K562 (cell line): ENCODE results near the gene KCND1. TPM values are rescaled to one million over a fixed set of nuclear protein-coding genes. Genes with fewer than 3 reads are reported as not detected.

Source experiments
- AFF4 ChIP-seq: sonication (generic); formaldehyde crosslinking; IDR thresholded peaks from 2 replicates; pipeline ENCODE4 v1.8.0; 2023; ENCODE audit warnings: mild to moderate bottlenecking, missing genetic modification reagents
- CREB1 ChIP-seq, 2 experiments: sonication (generic) in 1 of 2; formaldehyde crosslinking in 1 of 2; IDR thresholded peaks; 2 replicates each; pipeline versions ENCODE4 v1.6.1 to v1.8.0; 2012 to 2022; ENCODE audit warnings: inconsistent platforms in 1 of 2, mild to moderate bottlenecking in 1 of 2, missing genetic modification reagents in 1 of 2, moderate library complexity in 1 of 2
- CXXC5 ChIP-seq: fragments of 250-450 bp; sonication (Bioruptor Pico); IDR thresholded peaks from 2 replicates; pipeline ENCODE4 v1.8.0; 2022; ENCODE audit warnings: inconsistent platforms, mild to moderate bottlenecking, moderate library complexity
- DEAF1 ChIP-seq: fragments of 450-650 bp; formaldehyde crosslinking; IDR thresholded peaks from 2 replicates; pipeline ENCODE4 v1.4.0; 2020; ENCODE audit warnings: mild to moderate bottlenecking, moderate library complexity
- HDAC2 ChIP-seq: fragments of 450-650 bp; IDR thresholded peaks from 2 replicates; pipeline ENCODE4 v1.6.1; 2016; ENCODE audit warnings: mild to moderate bottlenecking
- NKRF ChIP-seq: fragments of 450-650 bp; IDR thresholded peaks from 2 replicates; pipeline ENCODE4 v1.6.1; 2016; ENCODE audit warnings: borderline replicate concordance
- PKNOX1 ChIP-seq: fragments of 450-650 bp; IDR thresholded peaks from 2 replicates; pipeline ENCODE4 v1.6.1; 2016
- SMAD4 ChIP-seq: fragments of 250-450 bp; sonication (Bioruptor Pico); conservative IDR thresholded peaks from 2 replicates; pipeline ENCODE4 v1.8.0; 2021; ENCODE audit warnings: inconsistent platforms, mild to moderate bottlenecking, moderate library complexity
- TCF3 ChIP-seq: sonication (generic); formaldehyde crosslinking; IDR thresholded peaks from 2 replicates; pipeline ENCODE4 v1.4.0; 2020; ENCODE audit warnings: mild to moderate bottlenecking, missing genetic modification reagents
- USF1 ChIP-seq: sonication (generic); formaldehyde crosslinking; IDR thresholded peaks from 2 replicates; pipeline ENCODE4 v1.9.0; 2022; ENCODE audit warnings: mild to moderate bottlenecking, missing genetic modification reagents
- ZHX1 ChIP-seq: fragments of 150-350 bp; conservative IDR thresholded peaks from 2 replicates; pipeline ENCODE4 v1.6.1; 2014; ENCODE audit warnings: low read length
- polyA plus RNA-seq, 8 experiments: library from polyadenylated mRNA; depleted of rRNA in 4 of 8; stranded (reverse) in 5 of 8; unstranded in 3 of 8; fragments of >200 nt; fragmentation: Nextera tagmentation in 2 of 8; fragmentation: Illumina TruSeq in 1 of 8; extraction: Ambion mirVana in 2 of 8; extraction: Trizol in 1 of 8; gene quantifications; 2 replicates each; pipeline versions ENCODE4 v1.2.1 to v1.2.3, GENCODE V29; 2011 to 2014; ENCODE audit warnings: inconsistent platforms in 1 of 8, missing spikeins in 1 of 8
- total RNA-seq, 7 experiments: library from RNA; depleted of rRNA in 6 of 7; stranded (reverse); fragments of >200 nt in 6 of 7; fragmentation: Illumina TruSeq in 2 of 7; extraction: Trizol in 2 of 7; gene quantifications; 2 replicates each; pipeline versions ENCODE4 v1.2.1 to v1.2.3, GENCODE V29; 2011 to 2021; ENCODE audit warnings: low replicate concordance in 1 of 7

KCND1 gene
- total and polyA plus RNA-seq, 9 of the 15 experiments (the other 6 are each of a cell fraction or from before 2014, with no cell fraction given) = 0.06 to 0.83 (median 0.39) TPM; not detected in 1

- peak; percentile 71; the same call in 1 of the 2 replicates for TF ChIP-seq NKRF
- TF ChIP-seq ZHX1 = no peak
- 0 out of 2 replicates have a peak, but pooled peaks have one; percentile 60 for TF ChIP-seq AFF4
- no peak for TF ChIP-seq HDAC2
- no peak for TF ChIP-seq CREB1 (IDR thresholded peaks at IDR 0.05)
- TF ChIP-seq CREB1 (CRISPR knock-in tag; IDR thresholded peaks at IDR 0.05) = peak; percentile 69; the same call in 1 of the 2 replicates
- peak; percentile 55 for TF ChIP-seq SMAD4
- TF ChIP-seq DEAF1 (CRISPR knock-in tag) = 0 out of 2 replicates have a peak, but pooled peaks have one; percentile 16
- TF ChIP-seq PKNOX1 = peak; percentile 74
- peak; percentile 32; the same call in 1 of the 2 replicates for TF ChIP-seq USF1 (CRISPR knock-in tag)
- peak; percentile 38; the same call in 1 of the 2 replicates for TF ChIP-seq CXXC5 (CRISPR knock-in tag)
- peak; percentile 32 for TF ChIP-seq TCF3 (CRISPR knock-in tag)
Measured at GRCh38 chrX:48919947-48920717, 51.5 kb downstream of the KCND1 start (continued).
